K562 (cell line): Measurements from ENCODE around the gene LY6G5B. TPM values are rescaled to one million over a fixed set of nuclear protein-coding genes. Genes with fewer than 3 reads are reported as not detected.

ENCODE experiments used
- ATAC-seq: fragments of 200-7000 bp; cut with Tn5 transposase; 3 replicates; pipeline ENCODE4 v1.9.1; 2020; ENCODE audit warnings: moderate library complexity
- BruUV-seq: library from RNA; stranded (reverse); fragments of 400-500 nt; replicated peaks from 2 replicates; lab custom pipeline; 2021; lab: Mats Ljungman, UMichigan
- CTCF ChIA-PET: fragments of 300-600 bp; formaldehyde crosslinking; extraction: SDS; loops from one replicate; lab custom pipeline; 2021; ENCODE audit warnings: low intra/inter-chr PET ratio; lab: Yijun Ruan, JAX
- POLR2A ChIA-PET: fragments of 300-600, 350-650 bp; sonication (Branson Sonifier 250); formaldehyde crosslinking; extraction: SDS; loops from one replicate; lab custom pipeline; 2021; ENCODE audit warnings: antibody characterized with exemption, inconsistent platforms; lab: Yijun Ruan, JAX
- DNase-seq, 4 experiments: peaks; one replicate each; pipeline versions ENCODE4 v3.0.0 to v3.0.0-alpha.2; 2011 to 2018; ENCODE audit warnings: low spot score in 3 of 4, mixed read lengths in 3 of 4; ENCODE audit errors: extremely low read depth in 1 of 4
- FAIRE-seq: peaks from 2 replicates; lab custom pipeline; 2011; peaks lifted over from hg19 to GRCh38; lab: Jason Lieb, UNC
- H2AFZ ChIP-seq: 2 replicates; pipeline ENCODE4 v1.6.0; 2011; ENCODE audit warnings: low read depth, low read length, control low read depth, inconsistent platforms
- H3K27ac ChIP-seq: fragments of 200-600 bp; 3 replicates; pipeline ENCODE4 v1.8.0; 2011; ENCODE audit warnings: low read depth, mild to moderate bottlenecking, control low read depth, inconsistent platforms, low read length, moderate library complexity, mixed read lengths; ENCODE audit errors: extremely low read depth
- H3K27me3 ChIP-seq, 2 experiments: fragments of 300-600 bp in 1 of 2; 2 replicates in 1 of 2; 3 replicates in 1 of 2; pipeline versions ENCODE4 v1.6.0 to v1.8.0; 2011; ENCODE audit warnings: inconsistent platforms in 2 of 2, low read length in 2 of 2, mild to moderate bottlenecking in 1 of 2, mixed read lengths in 1 of 2, moderate library complexity in 1 of 2; ENCODE audit not compliant: control insufficient read depth in 2 of 2, insufficient read depth in 2 of 2
- H3K36me3 ChIP-seq: fragments of 300-600 bp; 3 replicates; pipeline ENCODE4 v1.8.0; 2011; ENCODE audit warnings: mild to moderate bottlenecking, low read length, inconsistent platforms; ENCODE audit not compliant: control insufficient read depth, insufficient read depth
- H3K4me1 ChIP-seq, 2 experiments: fragments of 200-600 bp in 1 of 2; replicated peaks in 1 of 2; 2 replicates in 1 of 2; 3 replicates in 1 of 2; pipeline versions ENCODE4 v1.5.1 to v1.8.0; 2011; ENCODE audit warnings: inconsistent platforms in 2 of 2, low read length in 2 of 2, mild to moderate bottlenecking in 1 of 2, mixed read lengths in 1 of 2, moderate library complexity in 1 of 2; ENCODE audit not compliant: control insufficient read depth in 2 of 2, insufficient read depth in 2 of 2
- H3K4me2 ChIP-seq: 2 replicates; pipeline ENCODE4 v1.6.1; 2011; ENCODE audit warnings: low read length, control low read depth, inconsistent platforms, mixed read lengths; ENCODE audit not compliant: insufficient read depth
- H3K4me3 ChIP-seq: fragments of 200-600 bp; sonication (generic), shearing (Covaris generic); 2 replicates; pipeline ENCODE4 v1.5.1; 2016; ENCODE audit warnings: control low read depth, inconsistent platforms
- H3K79me2 ChIP-seq: fragments of 200-600 bp; 3 replicates; pipeline ENCODE4 v1.8.0; 2011; ENCODE audit warnings: low read length, inconsistent platforms; ENCODE audit not compliant: control insufficient read depth, insufficient read depth
- H3K9ac ChIP-seq, 2 experiments: 2 replicates each; pipeline versions ENCODE4 v1.6.0 to v1.6.1; 2011; ENCODE audit warnings: low read depth in 2 of 2, low read length in 2 of 2, control low read depth in 1 of 2, inconsistent platforms in 1 of 2, mild to moderate bottlenecking in 1 of 2, mixed read lengths in 1 of 2; ENCODE audit not compliant: insufficient read depth in 1 of 2
- H3K9me1 ChIP-seq: one replicate; pipeline ENCODE4 v1.6.0; 2011; ENCODE audit warnings: inconsistent platforms, mild to moderate bottlenecking, low read length, moderate library complexity; ENCODE audit not compliant: control insufficient read depth, insufficient read depth
- H3K9me3 ChIP-seq: replicated peaks from 2 replicates; pipeline ENCODE4 v1.5.1; 2011; ENCODE audit warnings: low read depth, low read length, inconsistent platforms; ENCODE audit not compliant: control insufficient read depth, insufficient read depth
- H4K20me1 ChIP-seq: replicated peaks from 2 replicates; pipeline ENCODE4 v1.6.1; 2011; ENCODE audit warnings: low read length, inconsistent platforms, mixed read lengths; ENCODE audit not compliant: control insufficient read depth, insufficient read depth
- RBFOX2 ChIP-seq: fragments of 200-400 bp; formaldehyde crosslinking; IDR thresholded peaks from 2 replicates; pipeline ENCODE4 v1.6.1; 2017; ENCODE audit warnings: low read depth, mild to moderate bottlenecking, low read length, moderate library complexity
- WGBS: fragments of 100-300 bp; shearing (Covaris generic); methylation state at CpG from one replicate; pipeline ENCODE4 v1.1.6; 2016; ENCODE audit warnings: low coverage, mixed read lengths; ENCODE audit not compliant: insufficient coverage; ENCODE audit errors: missing lambda C conversion rate; 5-methylcytosine and 5-hydroxymethylcytosine counted together
- in situ Hi-C: fragments of 300-500 bp; cut with MboI; formaldehyde crosslinking; loops from 4 replicates; pipeline ENCODE4 v1.15.0; 2018; ENCODE audit warnings: inconsistent platforms, mixed read lengths
- intact Hi-C: fragments of 100-400 bp; cut with micrococcal nuclease; formaldehyde crosslinking; loops from 2 replicates; pipeline ENCODE4 v1.14.2; 2022
- polyA plus RNA-seq, 8 experiments: library from polyadenylated mRNA; depleted of rRNA in 4 of 8; stranded (reverse) in 5 of 8; unstranded in 3 of 8; fragments of >200 nt; fragmentation: Nextera tagmentation in 2 of 8; fragmentation: Illumina TruSeq in 1 of 8; extraction: Ambion mirVana in 2 of 8; extraction: Trizol in 1 of 8; gene quantifications; 2 replicates each; pipeline versions ENCODE4 v1.2.1 to v1.2.3, GENCODE V29; 2011 to 2014; ENCODE audit warnings: inconsistent platforms in 1 of 8, missing spikeins in 1 of 8
- total RNA-seq, 7 experiments: library from RNA; depleted of rRNA in 6 of 7; stranded (reverse); fragments of >200 nt in 6 of 7; fragmentation: Illumina TruSeq in 2 of 7; extraction: Trizol in 2 of 7; gene quantifications; 2 replicates each; pipeline versions ENCODE4 v1.2.1 to v1.2.3, GENCODE V29; 2011 to 2021; ENCODE audit warnings: low replicate concordance in 1 of 7
- TF ChIP-seq, protein P1 (sequence below), 2 experiments: fragments of 450-650 bp; IDR thresholded peaks; 2 replicates each; pipeline ENCODE4 v1.6.1; 2016

Gene LY6G5B
- total and polyA plus RNA-seq, 9 of the 15 experiments (the other 6 are each of a cell fraction or from before 2014, with no cell fraction given) = 6.0 to 27.0 (median 7.5) TPM

DNA sequence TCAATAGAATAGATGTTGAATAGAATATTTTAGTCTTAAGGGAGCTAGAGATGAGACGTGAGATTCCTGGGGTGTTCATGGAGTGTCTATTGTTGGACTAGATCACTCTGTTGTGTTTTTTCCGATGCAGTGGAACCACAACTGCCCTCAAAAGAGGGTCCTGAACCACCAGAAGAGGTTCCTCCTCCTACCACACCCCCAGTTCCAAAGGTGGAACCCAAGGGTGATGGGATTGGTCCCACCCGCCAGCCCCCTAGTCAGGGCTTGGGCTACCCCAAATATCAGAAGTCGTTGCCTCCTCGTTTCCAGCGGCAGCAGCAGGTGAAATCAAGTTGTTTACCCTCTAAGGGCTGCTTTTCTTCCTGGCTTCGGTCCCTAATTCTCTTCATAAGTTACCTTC lies 40.8 kb upstream of the LY6G5B start:
- no peak overlapping the region for H3K9ac ChIP-seq
- no peak overlapping the region for H3K4me3 ChIP-seq
- ATAC-seq (no peak), DNase-seq (no peak), FAIRE-seq (no peak)
- TF ChIP-seq RBFOX2 = peak; percentile 52; the same call in 1 of the 2 replicates
- TF ChIP-seq, protein P1, sequence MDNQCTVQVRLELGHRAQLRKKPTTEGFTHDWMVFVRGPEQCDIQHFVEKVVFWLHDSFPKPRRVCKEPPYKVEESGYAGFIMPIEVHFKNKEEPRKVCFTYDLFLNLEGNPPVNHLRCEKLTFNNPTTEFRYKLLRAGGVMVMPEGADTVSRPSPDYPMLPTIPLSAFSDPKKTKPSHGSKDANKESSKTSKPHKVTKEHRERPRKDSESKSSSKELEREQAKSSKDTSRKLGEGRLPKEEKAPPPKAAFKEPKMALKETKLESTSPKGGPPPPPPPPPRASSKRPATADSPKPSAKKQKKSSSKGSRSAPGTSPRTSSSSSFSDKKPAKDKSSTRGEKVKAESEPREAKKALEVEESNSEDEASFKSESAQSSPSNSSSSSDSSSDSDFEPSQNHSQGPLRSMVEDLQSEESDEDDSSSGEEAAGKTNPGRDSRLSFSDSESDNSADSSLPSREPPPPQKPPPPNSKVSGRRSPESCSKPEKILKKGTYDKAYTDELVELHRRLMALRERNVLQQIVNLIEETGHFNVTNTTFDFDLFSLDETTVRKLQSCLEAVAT (IDR thresholded peaks at IDR 0.05) = no peak
- H3K27ac ChIP-seq = no peak overlapping the region
- no TSS peak for BruUV-seq
- no peak overlapping the region for H3K4me2 ChIP-seq
- peaks cover 100% of the 10 kb centered on the region for H3K36me3 ChIP-seq
- 92% methylated on average over 7 of the region's 7 CpGs for WGBS
- no peak overlapping the region for H2AFZ ChIP-seq
- no peaks in the 10 kb centered on the region for H3K9me3 ChIP-seq
- peaks cover 14% of the 10 kb centered on the region for H4K20me1 ChIP-seq
- H3K4me1 ChIP-seq = peaks cover 0 to 25% of the 10 kb centered on the region in 2 experiments; a peak in 1 of 5 replicates
- POLR2A ChIA-PET = interaction anchor here (0.6 to 14.8 kb wide), 5 partner anchors 3 to 63 kb away, joined by 3 to 274 read pairs (median 8); partner anchors contain the start of genes C6orf47 and PRRC2A
- intact Hi-C loops (no loop called here), in situ Hi-C loops (no loop called here)
- H3K79me2 ChIP-seq = peaks cover 46% of the 10 kb centered on the region
- H3K9me1 ChIP-seq = peaks cover under 1% of the 10 kb centered on the region
- CTCF ChIA-PET = no interaction called here
- no peaks in the 10 kb centered on the region for H3K27me3 ChIP-seq
